ENCODE results near the gene RASGRF2. TPM values are rescaled to one million over a fixed set of nuclear protein-coding genes. Genes with fewer than 3 reads are reported as not detected.

The RASGRF2 gene
- total RNA-seq, 1 experiment from 2014 or later = not detected

- no TSS peak for BruUV-seq (replicated peaks)
- Mint-ChIP-seq H3K36me3 (ENCODE audit: insufficient read depth, unreplicated experiment) (no peaks in the 10 kb centered on the region), H3K27me3 (ENCODE audit: insufficient read depth, unreplicated experiment) (no peaks in the 10 kb centered on the region), H3K27ac (ENCODE audit: low read depth, unreplicated experiment) (no peak overlapping the region), H3K9me3 (ENCODE audit: unreplicated experiment) (peaks cover 7% of the 10 kb centered on the region), H3K4me3 (ENCODE audit: unreplicated experiment) (no peak overlapping the region), H3K4me1 (ENCODE audit: insufficient read depth, unreplicated experiment) (no peaks in the 10 kb centered on the region)
- intact Hi-C loops (cut with micrococcal nuclease) = no loop called here
- POLR2A ChIA-PET = no interaction called here
- TF ChIP-seq, protein P1, sequence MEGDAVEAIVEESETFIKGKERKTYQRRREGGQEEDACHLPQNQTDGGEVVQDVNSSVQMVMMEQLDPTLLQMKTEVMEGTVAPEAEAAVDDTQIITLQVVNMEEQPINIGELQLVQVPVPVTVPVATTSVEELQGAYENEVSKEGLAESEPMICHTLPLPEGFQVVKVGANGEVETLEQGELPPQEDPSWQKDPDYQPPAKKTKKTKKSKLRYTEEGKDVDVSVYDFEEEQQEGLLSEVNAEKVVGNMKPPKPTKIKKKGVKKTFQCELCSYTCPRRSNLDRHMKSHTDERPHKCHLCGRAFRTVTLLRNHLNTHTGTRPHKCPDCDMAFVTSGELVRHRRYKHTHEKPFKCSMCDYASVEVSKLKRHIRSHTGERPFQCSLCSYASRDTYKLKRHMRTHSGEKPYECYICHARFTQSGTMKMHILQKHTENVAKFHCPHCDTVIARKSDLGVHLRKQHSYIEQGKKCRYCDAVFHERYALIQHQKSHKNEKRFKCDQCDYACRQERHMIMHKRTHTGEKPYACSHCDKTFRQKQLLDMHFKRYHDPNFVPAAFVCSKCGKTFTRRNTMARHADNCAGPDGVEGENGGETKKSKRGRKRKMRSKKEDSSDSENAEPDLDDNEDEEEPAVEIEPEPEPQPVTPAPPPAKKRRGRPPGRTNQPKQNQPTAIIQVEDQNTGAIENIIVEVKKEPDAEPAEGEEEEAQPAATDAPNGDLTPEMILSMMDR (IDR thresholded peaks at IDR 0.05; ENCODE audit: unreplicated experiment) = no peak
- DNase-seq (ENCODE audit: unreplicated experiment) = no peak
- CTCF ChIA-PET = no interaction called here
Measured at GRCh38 chr5:81156732-81157131, 196.6 kb downstream of the RASGRF2 start.

DNA sequence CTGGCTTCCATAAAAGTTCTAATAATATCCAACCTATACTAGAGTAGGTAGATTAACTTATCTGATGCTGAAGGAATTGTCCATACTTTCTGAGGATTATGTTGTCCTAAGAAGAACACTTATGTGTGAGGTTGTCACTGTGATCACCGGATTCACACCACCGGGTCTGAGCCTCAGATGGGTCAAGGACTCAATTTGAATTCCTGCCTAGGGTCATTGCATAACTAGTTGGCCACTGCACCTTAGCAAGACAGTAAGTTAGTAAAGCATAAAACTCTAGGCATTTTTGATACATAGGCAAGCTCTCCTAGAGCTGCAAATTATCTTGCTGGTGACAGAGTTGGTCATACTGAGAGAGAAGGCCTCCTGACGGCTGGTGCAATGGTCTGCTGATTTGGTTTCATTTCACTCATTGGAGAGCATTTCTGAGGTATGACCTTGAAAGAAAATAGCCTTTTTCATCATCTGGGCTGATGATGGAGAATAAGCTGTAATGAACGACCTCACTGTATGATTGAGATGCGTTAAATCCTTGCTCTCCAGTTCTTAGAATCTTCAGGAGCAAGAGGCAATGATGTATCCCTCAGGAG is 200.9 kb downstream of the RASGRF2 start:
- TF ChIP-seq, protein P1 (IDR thresholded peaks at IDR 0.05; ENCODE audit: unreplicated experiment) = no peak
- Mint-ChIP-seq H3K27ac (ENCODE audit: low read depth, unreplicated experiment) (no peak overlapping the region), H3K36me3 (ENCODE audit: insufficient read depth, unreplicated experiment) (no peaks in the 10 kb centered on the region), H3K4me3 (ENCODE audit: unreplicated experiment) (no peak overlapping the region), H3K27me3 (ENCODE audit: insufficient read depth, unreplicated experiment) (no peaks in the 10 kb centered on the region), H3K9me3 (ENCODE audit: unreplicated experiment) (no peaks in the 10 kb centered on the region), H3K4me1 (ENCODE audit: insufficient read depth, unreplicated experiment) (no peaks in the 10 kb centered on the region)
- intact Hi-C loops (cut with micrococcal nuclease) = no loop called here
- no TSS peak for BruUV-seq (replicated peaks)
- POLR2A ChIA-PET = no interaction called here
- CTCF ChIA-PET = interaction anchor here (0.6 to 1.6 kb wide), 5 partner anchors 17 to 230 kb away, joined by 3 to 4 read pairs (median 3); no protein-coding TSS in a partner anchor
- no peak for DNase-seq (ENCODE audit: unreplicated experiment)

DNA sequence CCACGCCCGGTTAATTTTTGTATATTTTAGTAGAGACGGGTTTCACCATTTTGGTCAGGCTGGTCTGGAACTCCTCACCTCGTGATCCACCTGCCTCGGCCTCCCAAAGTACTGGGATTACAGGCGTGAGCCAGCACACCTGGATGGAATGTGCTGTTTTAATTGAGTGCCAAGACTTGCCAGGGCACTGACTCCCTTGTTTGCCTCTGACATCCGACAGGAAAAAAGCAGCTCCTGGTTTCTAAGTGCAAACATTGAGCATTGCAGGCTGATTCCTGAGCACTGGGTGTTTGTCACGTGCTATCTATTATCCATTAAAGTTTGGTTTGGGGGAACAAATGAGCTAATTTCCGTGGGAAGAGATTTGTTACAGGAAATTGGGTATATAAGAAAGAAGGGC is 202.3 kb downstream of the RASGRF2 start:
- Mint-ChIP-seq H3K36me3 (ENCODE audit: insufficient read depth, unreplicated experiment) (no peaks in the 10 kb centered on the region), H3K27me3 (ENCODE audit: insufficient read depth, unreplicated experiment) (peaks cover 2% of the 10 kb centered on the region), H3K4me3 (ENCODE audit: unreplicated experiment) (no peak overlapping the region), H3K4me1 (ENCODE audit: insufficient read depth, unreplicated experiment) (no peaks in the 10 kb centered on the region), H3K27ac (ENCODE audit: low read depth, unreplicated experiment) (no peak overlapping the region), H3K9me3 (ENCODE audit: unreplicated experiment) (no peaks in the 10 kb centered on the region)
- ChIA-PET POLR2A (no interaction called here), CTCF (interaction anchor here (0.7 to 1.1 kb wide), 3 partner anchors 54 to 478 kb away, joined by 3 to 4 read pairs (median 3); no protein-coding TSS in a partner anchor)
- TF ChIP-seq, protein P1 (IDR thresholded peaks at IDR 0.05; ENCODE audit: unreplicated experiment) = no peak
- DNase-seq (ENCODE audit: unreplicated experiment) = no peak
- intact Hi-C loops (cut with micrococcal nuclease) = no loop called here
- no TSS peak for BruUV-seq (replicated peaks)

GRCh38 chr5:81163651-81164050 is 203.5 kb downstream of the RASGRF2 start:
- H3K9me3 Mint-ChIP-seq (ENCODE audit: unreplicated experiment) = no peaks in the 10 kb centered on the region
- H3K36me3 Mint-ChIP-seq (ENCODE audit: insufficient read depth, unreplicated experiment) = no peaks in the 10 kb centered on the region
- TF ChIP-seq, protein P1 (IDR thresholded peaks at IDR 0.05; ENCODE audit: unreplicated experiment) = no peak
- no peak for DNase-seq (ENCODE audit: unreplicated experiment)
- intact Hi-C loops (cut with micrococcal nuclease) = no loop called here
- peaks cover 13% of the 10 kb centered on the region for H3K27me3 Mint-ChIP-seq (ENCODE audit: insufficient read depth, unreplicated experiment)
- H3K4me3 Mint-ChIP-seq (ENCODE audit: unreplicated experiment) = no peak overlapping the region
- no peaks in the 10 kb centered on the region for H3K4me1 Mint-ChIP-seq (ENCODE audit: insufficient read depth, unreplicated experiment)
- CTCF ChIA-PET = interaction anchor here (0.6 to 1.5 kb wide), 8 partner anchors 8 to 925 kb away, joined by 3 to 6 read pairs (median 3); no protein-coding TSS in a partner anchor
- no peak overlapping the region for H3K27ac Mint-ChIP-seq (ENCODE audit: low read depth, unreplicated experiment)
- no TSS peak for BruUV-seq (replicated peaks)
- POLR2A ChIA-PET = no interaction called here
